Neutrophil (primary cell): ENCODE data around the gene MCOLN3.

ENCODE experiments used
- H3K27ac ChIP-seq: fragments of 200-600 bp; sonication (generic); 2 replicates; pipeline ENCODE4 v1.5.1; 2016; ENCODE audit warnings: mild to moderate bottlenecking, moderate library complexity
- H3K27me3 ChIP-seq: fragments of 200-600 bp; sonication (generic); 2 replicates; pipeline ENCODE4 v1.6.0; 2016; ENCODE audit warnings: mild to moderate bottlenecking
- H3K36me3 ChIP-seq: fragments of 200-600 bp; sonication (generic); 2 replicates; pipeline ENCODE4 v1.5.1; 2017
- H3K4me1 ChIP-seq, 2 experiments: fragments of 200-600 bp in 1 of 2; sonication (generic) in 1 of 2; 1 replicate in 1 of 2; 2 replicates in 1 of 2; pipeline versions ENCODE4 v1.5.1 to v1.6.1; 2013 to 2016; ENCODE audit warnings: low read depth in 1 of 2, low read length in 1 of 2, mild to moderate bottlenecking in 1 of 2, moderate library complexity in 1 of 2; ENCODE audit not compliant: control insufficient read depth in 1 of 2, insufficient read depth in 1 of 2
- H3K4me3 ChIP-seq, 2 experiments: fragments of 200-600 bp in 1 of 2; sonication (generic) in 1 of 2; 1 replicate in 1 of 2; 2 replicates in 1 of 2; pipeline ENCODE4 v1.5.1; 2013 to 2016; ENCODE audit warnings: low read depth in 1 of 2, low read length in 1 of 2, mild to moderate bottlenecking in 1 of 2, moderate library complexity in 1 of 2
- H3K9me3 ChIP-seq: fragments of 200-600 bp; sonication (generic); 2 replicates; pipeline ENCODE4 v1.5.1; 2016
- TF ChIP-seq, protein P1 (sequence below): fragments of 200-600 bp; sonication (generic); IDR thresholded peaks from 2 replicates; pipeline ENCODE4 v1.5.1; 2016; ENCODE audit warnings: antibody characterized with exemption

The MCOLN3 gene

DNA sequence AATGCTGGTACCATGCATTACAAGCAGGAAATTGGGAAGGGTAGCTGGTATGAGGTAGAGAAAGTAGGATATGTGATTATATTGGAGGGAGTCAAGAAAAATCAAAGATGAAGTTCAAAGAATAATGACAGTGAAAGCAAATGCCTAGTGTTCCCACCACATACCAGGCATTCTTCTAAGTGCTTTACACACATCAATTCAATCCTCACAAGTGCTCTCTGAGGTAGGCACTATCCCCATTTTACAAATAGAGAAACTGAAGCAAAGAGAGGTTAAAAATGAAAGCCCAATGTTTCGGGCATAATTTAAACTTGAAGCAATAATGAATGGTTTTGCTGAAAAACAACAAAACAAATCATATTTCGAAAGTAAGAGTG, 40.1 kb upstream of the MCOLN3 start:
- TF ChIP-seq, protein P1, sequence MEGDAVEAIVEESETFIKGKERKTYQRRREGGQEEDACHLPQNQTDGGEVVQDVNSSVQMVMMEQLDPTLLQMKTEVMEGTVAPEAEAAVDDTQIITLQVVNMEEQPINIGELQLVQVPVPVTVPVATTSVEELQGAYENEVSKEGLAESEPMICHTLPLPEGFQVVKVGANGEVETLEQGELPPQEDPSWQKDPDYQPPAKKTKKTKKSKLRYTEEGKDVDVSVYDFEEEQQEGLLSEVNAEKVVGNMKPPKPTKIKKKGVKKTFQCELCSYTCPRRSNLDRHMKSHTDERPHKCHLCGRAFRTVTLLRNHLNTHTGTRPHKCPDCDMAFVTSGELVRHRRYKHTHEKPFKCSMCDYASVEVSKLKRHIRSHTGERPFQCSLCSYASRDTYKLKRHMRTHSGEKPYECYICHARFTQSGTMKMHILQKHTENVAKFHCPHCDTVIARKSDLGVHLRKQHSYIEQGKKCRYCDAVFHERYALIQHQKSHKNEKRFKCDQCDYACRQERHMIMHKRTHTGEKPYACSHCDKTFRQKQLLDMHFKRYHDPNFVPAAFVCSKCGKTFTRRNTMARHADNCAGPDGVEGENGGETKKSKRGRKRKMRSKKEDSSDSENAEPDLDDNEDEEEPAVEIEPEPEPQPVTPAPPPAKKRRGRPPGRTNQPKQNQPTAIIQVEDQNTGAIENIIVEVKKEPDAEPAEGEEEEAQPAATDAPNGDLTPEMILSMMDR: no peak
- no peak overlapping the region for H3K27ac ChIP-seq
- H3K4me1 ChIP-seq: peaks cover 3 to 7% of the 10 kb centered on the region in 2 experiments
- H3K9me3 ChIP-seq: no peaks in the 10 kb centered on the region
- H3K36me3 ChIP-seq: no peaks in the 10 kb centered on the region
- peaks cover 3% of the 10 kb centered on the region for H3K27me3 ChIP-seq
- H3K4me3 ChIP-seq: no peak overlapping the region

DNA sequence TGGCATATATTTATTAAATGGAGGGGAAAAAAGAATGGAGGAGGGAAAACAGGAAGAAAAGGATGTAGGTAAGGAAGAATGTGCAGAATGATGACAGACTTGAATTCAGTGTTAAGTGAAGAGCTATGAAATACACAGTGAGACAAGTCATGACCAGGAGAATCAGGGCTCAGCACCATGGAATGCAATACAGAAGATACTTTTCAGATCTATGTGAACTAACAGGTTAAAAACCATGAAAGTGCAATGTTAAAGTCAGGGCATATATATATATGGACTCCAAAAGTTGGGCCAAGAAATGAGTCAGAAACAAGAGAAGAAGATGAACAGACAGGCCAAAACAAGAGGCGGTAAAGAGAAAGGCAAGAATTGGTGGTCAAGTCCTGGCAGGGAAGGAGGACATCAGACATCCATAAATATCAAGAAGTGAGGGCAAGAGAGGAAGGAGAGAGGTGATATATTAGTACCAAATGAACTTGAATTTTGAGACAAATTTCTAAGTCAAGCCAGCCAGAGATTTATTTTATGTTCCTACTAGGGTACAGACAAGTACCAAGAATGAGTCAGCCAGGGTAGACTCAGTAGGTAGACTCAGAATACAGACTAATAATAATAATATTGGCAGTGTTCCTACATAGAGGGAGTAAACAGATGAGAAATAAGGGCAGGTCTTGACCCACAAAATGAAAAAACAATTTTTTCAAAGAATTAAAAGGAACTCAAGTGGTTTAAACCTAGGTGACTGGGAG, 39.5 kb upstream of the MCOLN3 start:
- Histone ChIP-seq H3K4me1 (peaks cover 3 to 7% of the 10 kb centered on the region in 2 experiments), H3K9me3 (no peaks in the 10 kb centered on the region), H3K36me3 (no peaks in the 10 kb centered on the region), H3K4me3 (no peak overlapping the region), H3K27me3 (peaks cover 3% of the 10 kb centered on the region), H3K27ac (no peak overlapping the region)
- TF ChIP-seq, protein P1: no peak

DNA sequence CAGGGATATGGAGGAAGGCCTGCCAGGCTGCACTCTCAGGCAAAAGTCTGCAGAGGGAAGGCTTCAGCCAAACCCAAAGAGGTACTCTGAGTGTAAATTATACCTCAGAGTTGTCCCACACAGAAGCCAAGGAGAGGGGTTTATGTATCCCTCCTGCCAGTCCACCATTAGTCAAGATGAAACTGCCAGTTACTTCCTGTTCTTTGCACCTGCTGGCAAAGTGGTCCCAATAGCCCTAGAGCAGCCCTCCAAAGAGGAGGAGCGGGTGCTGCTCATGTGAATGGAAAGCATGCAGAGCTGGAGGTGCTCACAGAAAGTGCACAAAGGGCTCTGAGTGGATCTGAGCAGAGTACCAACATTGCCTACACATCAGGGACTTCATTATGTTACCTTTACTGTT, 37.1 kb upstream of the MCOLN3 start:
- Histone ChIP-seq H3K36me3 (no peaks in the 10 kb centered on the region), H3K4me1 (no peaks in the 10 kb centered on the region), H3K27ac (no peak overlapping the region), H3K9me3 (no peaks in the 10 kb centered on the region), H3K4me3 (no peak overlapping the region), H3K27me3 (peaks cover 3% of the 10 kb centered on the region)
- TF ChIP-seq, protein P1: no peak

DNA sequence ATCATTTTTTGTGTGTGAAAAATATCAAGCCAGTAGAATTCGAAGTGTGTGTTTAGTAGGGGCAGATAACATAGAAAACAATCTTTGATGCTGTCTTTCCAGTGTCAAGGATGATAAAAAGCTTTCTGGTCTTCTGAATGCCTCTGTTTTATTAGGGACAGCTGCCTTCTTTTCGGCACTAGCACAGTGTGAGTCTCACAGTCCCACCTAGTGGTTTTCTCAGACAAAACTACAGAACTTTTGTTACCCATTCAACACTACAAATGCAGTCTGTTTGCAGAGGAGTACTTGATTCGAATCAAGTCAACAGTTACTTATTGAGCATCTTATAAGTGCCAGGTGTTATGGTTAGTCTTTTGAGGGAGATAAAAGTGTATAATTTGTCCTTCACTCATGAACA, 30.6 kb upstream of the MCOLN3 start:
- Histone ChIP-seq H3K4me3 (no peak overlapping the region), H3K9me3 (no peaks in the 10 kb centered on the region), H3K4me1 (no peaks in the 10 kb centered on the region), H3K27me3 (peaks cover 5% of the 10 kb centered on the region), H3K27ac (no peak overlapping the region), H3K36me3 (no peaks in the 10 kb centered on the region)
- TF ChIP-seq, protein P1: no peak

DNA sequence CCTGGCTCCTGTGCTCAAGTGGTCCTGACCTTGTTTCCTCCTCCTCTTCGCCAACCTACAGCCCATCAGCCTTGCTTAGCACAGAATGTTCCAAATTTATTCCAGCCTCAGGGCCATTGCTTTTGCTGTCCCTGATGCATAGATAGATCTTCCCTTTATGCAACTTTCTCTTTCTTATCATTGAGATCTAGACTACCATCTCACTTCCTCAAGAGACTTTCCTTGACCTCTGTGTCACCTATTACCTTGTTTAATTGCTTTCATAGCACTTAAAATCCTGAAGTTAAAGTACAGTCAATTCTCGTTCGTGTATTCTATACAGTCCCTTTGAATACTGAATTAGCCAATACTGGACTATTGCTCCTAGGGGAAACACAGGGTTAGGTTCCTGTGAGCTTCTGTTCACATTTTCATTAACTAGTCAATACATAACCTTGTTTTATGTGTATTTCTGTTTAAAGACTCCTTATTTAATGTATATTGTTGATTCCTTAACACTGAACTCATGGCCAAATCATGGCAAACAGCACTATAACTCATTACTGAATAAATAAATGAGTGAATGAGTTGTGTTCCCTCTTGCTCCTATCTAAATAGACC, 26.2 kb upstream of the MCOLN3 start:
- no peaks in the 10 kb centered on the region for H3K4me1 ChIP-seq
- no peaks in the 10 kb centered on the region for H3K36me3 ChIP-seq
- no peak overlapping the region for H3K4me3 ChIP-seq
- peaks cover 3% of the 10 kb centered on the region for H3K27me3 ChIP-seq
- TF ChIP-seq, protein P1: no peak
- no peak overlapping the region for H3K27ac ChIP-seq
- H3K9me3 ChIP-seq: no peaks in the 10 kb centered on the region
